DOHH2 (cell line): ENCODE measurements around the gene IFTAP.

ENCODE experiments used
- EZH2phosphoT487 ChIP-seq: fragments of 200-600 bp; sonication (generic); IDR thresholded peaks from 2 replicates; pipeline ENCODE4 v1.6.1; 2017; ENCODE audit warnings: borderline replicate concordance, mild to moderate bottlenecking, antibody characterized with exemption, low read length, moderate library complexity, mixed read lengths
- TF ChIP-seq, protein P1 (sequence below): fragments of 200-600 bp; sonication (generic); IDR thresholded peaks from one replicate; pipeline ENCODE4 v1.5.1; 2014; ENCODE audit warnings: antibody characterized with exemption, mild to moderate bottlenecking, low read depth, low read length; ENCODE audit not compliant: poor library complexity, severe bottlenecking

DNA sequence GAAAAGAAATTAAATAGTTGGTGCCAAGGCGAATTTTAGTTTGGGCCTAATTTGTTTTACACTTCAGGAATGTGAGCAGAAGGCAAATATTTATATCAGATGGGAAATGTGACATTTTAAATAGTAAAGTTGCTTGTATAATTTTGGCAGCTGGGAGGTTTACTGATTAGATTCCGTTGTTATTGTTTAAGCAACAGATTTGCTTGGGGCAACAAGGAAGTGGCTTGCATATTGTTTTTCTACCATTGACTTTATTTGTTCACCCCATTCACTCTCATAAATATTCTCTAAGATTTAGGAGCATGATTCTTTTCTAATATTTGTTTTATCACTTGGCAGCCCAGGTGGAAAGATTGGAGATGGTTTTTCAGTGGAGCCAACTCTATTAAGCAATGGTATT, 44.3 kb downstream of the IFTAP start:
- TF ChIP-seq, protein P1, sequence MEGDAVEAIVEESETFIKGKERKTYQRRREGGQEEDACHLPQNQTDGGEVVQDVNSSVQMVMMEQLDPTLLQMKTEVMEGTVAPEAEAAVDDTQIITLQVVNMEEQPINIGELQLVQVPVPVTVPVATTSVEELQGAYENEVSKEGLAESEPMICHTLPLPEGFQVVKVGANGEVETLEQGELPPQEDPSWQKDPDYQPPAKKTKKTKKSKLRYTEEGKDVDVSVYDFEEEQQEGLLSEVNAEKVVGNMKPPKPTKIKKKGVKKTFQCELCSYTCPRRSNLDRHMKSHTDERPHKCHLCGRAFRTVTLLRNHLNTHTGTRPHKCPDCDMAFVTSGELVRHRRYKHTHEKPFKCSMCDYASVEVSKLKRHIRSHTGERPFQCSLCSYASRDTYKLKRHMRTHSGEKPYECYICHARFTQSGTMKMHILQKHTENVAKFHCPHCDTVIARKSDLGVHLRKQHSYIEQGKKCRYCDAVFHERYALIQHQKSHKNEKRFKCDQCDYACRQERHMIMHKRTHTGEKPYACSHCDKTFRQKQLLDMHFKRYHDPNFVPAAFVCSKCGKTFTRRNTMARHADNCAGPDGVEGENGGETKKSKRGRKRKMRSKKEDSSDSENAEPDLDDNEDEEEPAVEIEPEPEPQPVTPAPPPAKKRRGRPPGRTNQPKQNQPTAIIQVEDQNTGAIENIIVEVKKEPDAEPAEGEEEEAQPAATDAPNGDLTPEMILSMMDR: no peak
- no peak for TF ChIP-seq EZH2phosphoT487
